H1 (cell line): ENCODE measurements around the gene VEPH1. TPM values are rescaled to one million over a fixed set of nuclear protein-coding genes. Genes with fewer than 3 reads are reported as not detected.

Experiments used
- CTCF ChIA-PET: fragments of 300-600 bp; sonication (Branson Sonifier 250); formaldehyde crosslinking; loops from one replicate; lab custom pipeline; 2021; ENCODE audit not compliant: partially characterized antibody; lab: Charles Lee
- POLR2A ChIA-PET: fragments of 300-600 bp; sonication (Branson Sonifier 250); formaldehyde crosslinking; loops from one replicate; lab custom pipeline; 2021; ENCODE audit warnings: inconsistent platforms; ENCODE audit not compliant: partially characterized antibody; lab: Charles Lee
- DNase-seq, 2 experiments: peaks; one replicate each; pipeline versions ENCODE4 v3.0.0 to v3.0.0-alpha.2; 2010 to 2022; ENCODE audit warnings: low spot score in 2 of 2, low read depth in 1 of 2, mixed read lengths in 1 of 2
- FAIRE-seq: peaks from 2 replicates; lab custom pipeline; 2011; peaks lifted over from hg19 to GRCh38; lab: Jason Lieb, UNC
- H2AFZ ChIP-seq: 2 replicates; pipeline ENCODE4 v1.8.1; 2012; ENCODE audit warnings: low read length, inconsistent platforms
- H2AK5ac ChIP-seq: 2 replicates; pipeline ENCODE4 v1.6.1; 2013; ENCODE audit warnings: low read depth, low read length
- H2BK120ac ChIP-seq: replicated peaks from 2 replicates; pipeline ENCODE3; 2013; ENCODE audit warnings: low read depth, low read length, inconsistent platforms
- H2BK12ac ChIP-seq: 2 replicates; pipeline ENCODE4 v1.6.1; 2013; ENCODE audit warnings: low read depth, low read length
- H2BK15ac ChIP-seq: 2 replicates; pipeline ENCODE4 v1.6.1; 2013; ENCODE audit warnings: low read length
- H2BK20ac ChIP-seq: 2 replicates; pipeline ENCODE4 v1.6.1; 2013; ENCODE audit warnings: low read length
- H2BK5ac ChIP-seq: 2 replicates; pipeline ENCODE4 v1.6.1; 2013; ENCODE audit warnings: low read depth, low read length
- H3K14ac ChIP-seq: 2 replicates; pipeline ENCODE4 v1.6.1; 2013; ENCODE audit warnings: inconsistent platforms; ENCODE audit not compliant: insufficient read length
- H3K18ac ChIP-seq: 2 replicates; pipeline ENCODE4 v1.6.1; 2013; ENCODE audit warnings: low read length; ENCODE audit errors: extremely low read depth
- H3K23ac ChIP-seq: 2 replicates; pipeline ENCODE4 v1.6.1; 2013; ENCODE audit warnings: inconsistent platforms; ENCODE audit not compliant: insufficient read length
- H3K23me2 ChIP-seq: 2 replicates; pipeline ENCODE4 v1.6.1; 2013; ENCODE audit warnings: low read depth, low read length
- H3K27ac ChIP-seq: 2 replicates; pipeline ENCODE4 v1.6.1; 2011; ENCODE audit warnings: low read depth, low read length, inconsistent platforms
- H3K27me3 ChIP-seq, 4 experiments: replicated peaks in 1 of 4; 1 replicate in 1 of 4; 2 replicates in 3 of 4; pipeline versions ENCODE4 v1.6.1 to v1.8.1; 2011 to 2013; ENCODE audit warnings: low read length in 3 of 4, mild to moderate bottlenecking in 3 of 4, inconsistent platforms in 2 of 4, mixed read lengths in 2 of 4, moderate library complexity in 1 of 4; ENCODE audit not compliant: control insufficient read depth in 3 of 4, insufficient read depth in 3 of 4; ENCODE audit errors: extremely low read depth in 1 of 4
- H3K36me3 ChIP-seq, 4 experiments: 2 replicates each; pipeline versions ENCODE4 v1.6.1 to v1.8.1; 2011 to 2013; ENCODE audit warnings: mild to moderate bottlenecking in 4 of 4, low read length in 3 of 4, moderate library complexity in 2 of 4, control low read depth in 1 of 4, inconsistent platforms in 1 of 4; ENCODE audit not compliant: insufficient read depth in 4 of 4, control insufficient read depth in 2 of 4
- H3K4ac ChIP-seq: replicated peaks from 2 replicates; pipeline ENCODE3; 2013; ENCODE audit warnings: low read length, low read depth, mixed read lengths, inconsistent platforms; ENCODE audit not compliant: insufficient read length
- H3K4me1 ChIP-seq, 4 experiments: replicated peaks in 1 of 4; 1 replicate in 1 of 4; 2 replicates in 3 of 4; pipeline versions ENCODE4 v1.6.1 to v1.8.1; 2011 to 2013; ENCODE audit warnings: low read length in 3 of 4, inconsistent platforms in 2 of 4, mixed read lengths in 1 of 4; ENCODE audit not compliant: insufficient read depth in 4 of 4, control insufficient read depth in 3 of 4
- H3K4me2 ChIP-seq, 2 experiments: 2 replicates each; pipeline versions ENCODE4 v1.6.1 to v1.8.1; 2011 to 2013; ENCODE audit warnings: low read depth in 2 of 2, low read length in 2 of 2, control low read depth in 1 of 2, inconsistent platforms in 1 of 2, mild to moderate bottlenecking in 1 of 2; ENCODE audit not compliant: insufficient read depth in 1 of 2
- H3K4me3 ChIP-seq, 4 experiments: fragments of 200-600, 300-600 bp in 1 of 4; sonication (generic), shearing (Covaris generic), sonication (Bioruptor Twin) in 1 of 4; 2 replicates each; pipeline versions ENCODE4 v1.5.1 to v1.8.1; 2011 to 2016; ENCODE audit warnings: low read length in 4 of 4, low read depth in 3 of 4, control low read depth in 2 of 4, inconsistent platforms in 2 of 4, mild to moderate bottlenecking in 2 of 4, mixed read lengths in 1 of 4, moderate library complexity in 1 of 4; ENCODE audit not compliant: insufficient read depth in 2 of 4; ENCODE audit errors: extremely low read depth in 1 of 4
- H3K56ac ChIP-seq: replicated peaks from 2 replicates; pipeline ENCODE3; 2013; ENCODE audit warnings: low read depth, mild to moderate bottlenecking, mixed read lengths, low read length, inconsistent platforms; ENCODE audit not compliant: insufficient read length
- H3K79me1 ChIP-seq: 2 replicates; pipeline ENCODE4 v1.6.1; 2013; ENCODE audit warnings: low read depth, low read length, control low read depth
- H3K79me2 ChIP-seq, 2 experiments: 2 replicates each; pipeline versions ENCODE4 v1.6.1 to v1.8.1; 2012 to 2013; ENCODE audit warnings: low read length in 2 of 2, mild to moderate bottlenecking in 2 of 2, inconsistent platforms in 1 of 2; ENCODE audit not compliant: insufficient read depth in 2 of 2, control insufficient read depth in 1 of 2
- H3K9ac ChIP-seq, 4 experiments: replicated peaks in 1 of 4; 1 replicate in 1 of 4; 2 replicates in 3 of 4; pipeline versions ENCODE4 v1.6.1 to v1.8.1; 2011 to 2013; ENCODE audit warnings: low read depth in 3 of 4, low read length in 3 of 4, control low read depth in 2 of 4, mild to moderate bottlenecking in 2 of 4, moderate library complexity in 2 of 4, inconsistent platforms in 1 of 4; ENCODE audit errors: extremely low read depth in 1 of 4
- H3K9me3 ChIP-seq, 2 experiments: 2 replicates each; pipeline versions ENCODE4 v1.6.1 to v1.8.1; 2012 to 2013; ENCODE audit warnings: mild to moderate bottlenecking in 2 of 2, moderate library complexity in 2 of 2, control low read depth in 1 of 2, inconsistent platforms in 1 of 2, low read depth in 1 of 2, low read length in 1 of 2, mixed read lengths in 1 of 2; ENCODE audit not compliant: insufficient read depth in 2 of 2
- H4K20me1 ChIP-seq, 2 experiments: replicated peaks in 1 of 2; 2 replicates each; pipeline versions ENCODE3 to v1.8.1; 2011 to 2013; ENCODE audit warnings: inconsistent platforms in 2 of 2, low read length in 2 of 2, mild to moderate bottlenecking in 1 of 2; ENCODE audit not compliant: insufficient read depth in 2 of 2, control insufficient read depth in 1 of 2
- H4K5ac ChIP-seq: 2 replicates; pipeline ENCODE4 v1.6.1; 2013; ENCODE audit warnings: low read length, low read depth, mixed read lengths, inconsistent platforms; ENCODE audit not compliant: insufficient read length
- H4K8ac ChIP-seq: 2 replicates; pipeline ENCODE4 v1.8.0; 2013; ENCODE audit warnings: mild to moderate bottlenecking, moderate library complexity, low read length, inconsistent platforms; ENCODE audit not compliant: insufficient read depth; ENCODE audit errors: extremely low read depth
- H4K91ac ChIP-seq: replicated peaks from 2 replicates; pipeline ENCODE3; 2013; ENCODE audit warnings: low read length, mixed read lengths, inconsistent platforms; ENCODE audit not compliant: insufficient read length
- ATF2 ChIP-seq: IDR thresholded peaks from 2 replicates; pipeline ENCODE4 v1.6.1; 2012; ENCODE audit warnings: low read length, inconsistent platforms
- BCL11A ChIP-seq, 2 experiments: IDR thresholded peaks; one replicate each; pipeline ENCODE4 v1.6.1; 2011; ENCODE audit warnings: low read depth in 2 of 2, low read length in 2 of 2, mild to moderate bottlenecking in 2 of 2
- CBX8 ChIP-seq: fragments of 300-800, 300-1000 bp; sonication (generic); IDR thresholded peaks from 2 replicates; pipeline ENCODE4 v1.7.1; 2016; ENCODE audit warnings: low read depth, low read length, borderline replicate concordance
- JUN ChIP-seq: IDR thresholded peaks from 2 replicates; pipeline ENCODE4 v1.6.1; 2011; ENCODE audit warnings: low read depth, mild to moderate bottlenecking, improper control_type of control experiment, low read length
- MAFK ChIP-seq: IDR thresholded peaks from 2 replicates; pipeline ENCODE4 v1.6.1; 2012; ENCODE audit warnings: low read depth, mild to moderate bottlenecking, improper control_type of control experiment, low read length
- NANOG ChIP-seq: IDR thresholded peaks from 2 replicates; pipeline ENCODE4 v1.6.1; 2011; ENCODE audit warnings: low read length, low read depth, mild to moderate bottlenecking, inconsistent platforms; ENCODE audit not compliant: insufficient read depth, poor library complexity, severe bottlenecking
- NRF1 ChIP-seq: IDR thresholded peaks from 2 replicates; pipeline ENCODE4 v1.6.1; 2011; ENCODE audit warnings: mild to moderate bottlenecking, low read depth, low read length, improper control_type of control experiment
- RFX5 ChIP-seq: IDR thresholded peaks from 2 replicates; pipeline ENCODE4 v1.6.1; 2011; ENCODE audit warnings: low read depth, low read length, improper control_type of control experiment, borderline replicate concordance
- RXRA ChIP-seq: IDR thresholded peaks from 2 replicates; pipeline ENCODE4 v1.6.1; 2011; ENCODE audit warnings: low read depth, mild to moderate bottlenecking, low read length, moderate library complexity; ENCODE audit not compliant: insufficient read depth
- SIRT6 ChIP-seq: IDR thresholded peaks from one replicate; pipeline ENCODE4 v1.7.1; 2012; ENCODE audit warnings: low read length, inconsistent platforms
- SP4 ChIP-seq: IDR thresholded peaks from 2 replicates; pipeline ENCODE4 v1.6.1; 2012; ENCODE audit warnings: low read length, inconsistent platforms
- SUZ12 ChIP-seq: fragments of 200-600 bp; sonication (generic); IDR thresholded peaks from 2 replicates; pipeline ENCODE4 v1.6.1; 2012; ENCODE audit warnings: mild to moderate bottlenecking, inconsistent platforms, low read length, moderate library complexity, mixed read lengths
- ZNF274 ChIP-seq: IDR thresholded peaks from 2 replicates; pipeline ENCODE4 v1.7.0; 2012; ENCODE audit warnings: low read length, borderline replicate concordance; ENCODE audit errors: extremely low read depth
- WGBS, 2 experiments: shearing (Covaris generic) in 1 of 2; methylation state at CpG; one replicate each; pipeline versions ENCODE4 v1.1.6 to v1.1.7; 2013 to 2015; ENCODE audit warnings: low lambda C conversion rate in 2 of 2, mixed read lengths in 2 of 2, inconsistent platforms in 1 of 2, low coverage in 1 of 2, missing lambda C conversion rate in 1 of 2; ENCODE audit not compliant: insufficient replicate concordance in 2 of 2, insufficient coverage in 1 of 2, insufficient read length in 1 of 2; ENCODE audit errors: extremely low coverage in 1 of 2, missing lambda C conversion rate in 1 of 2; 5-methylcytosine and 5-hydroxymethylcytosine counted together
- polyA plus RNA-seq, 7 experiments: library from polyadenylated mRNA; depleted of rRNA in 3 of 7; stranded (reverse) in 5 of 7; unstranded in 2 of 7; fragments of >200 nt in 5 of 7; fragments of 200-250 nt in 2 of 7; gene quantifications; 1 replicate in 5 of 7; 2 replicates in 1 of 7; 4 replicates in 1 of 7; pipeline versions ENCODE4 v1.2.1 to v1.2.3, GENCODE V29; 2011 to 2013; ENCODE audit warnings: missing spikeins in 2 of 7, mixed read lengths in 2 of 7
- total RNA-seq: library from RNA; stranded (reverse); fragmentation: NEBNext Ultra II Directional; extraction: Animal tissue kit (Norgen Biotek cat#: 25700); gene quantifications from 2 replicates; pipeline ENCODE4 v1.2.1, GENCODE V29; 2021

VEPH1 gene
- total and polyA plus RNA-seq, 2 of the 8 experiments (the other 6 are each of a cell fraction or from before 2014, with no cell fraction given), result 12.0 to 18.3 TPM

- no peak overlapping the region for H4K5ac ChIP-seq
- POLR2A ChIA-PET, result no interaction called here
- H2BK20ac ChIP-seq, result no peak overlapping the region
- no peaks in the 10 kb centered on the region for H3K79me2 ChIP-seq
- no peak overlapping the region for H2BK12ac ChIP-seq
- H3K79me1 ChIP-seq, result no peaks in the 10 kb centered on the region
- no peak overlapping the region for H3K56ac ChIP-seq
- no peak overlapping the region for H3K4me3 ChIP-seq
- no peaks in the 10 kb centered on the region for H3K4me1 ChIP-seq
- H3K23me2 ChIP-seq, result no peaks in the 10 kb centered on the region
- no peak overlapping the region for H3K4ac ChIP-seq
- H4K91ac ChIP-seq, result no peak overlapping the region
- no peak overlapping the region for H3K23ac ChIP-seq
- no peaks in the 10 kb centered on the region for H3K9me3 ChIP-seq
- WGBS, 2 experiments, result 100% methylated on average over 2 of the region's 2 CpGs; no CpG with 5 or more reads in 1 of the 2 experiments
- FAIRE-seq, result no peak
- no peaks in the 10 kb centered on the region for H4K20me1 ChIP-seq
- H2BK120ac ChIP-seq, result no peak overlapping the region
- no peak overlapping the region for H3K4me2 ChIP-seq
- no peak overlapping the region for H2BK5ac ChIP-seq
- H3K27me3 ChIP-seq, result no peaks in the 10 kb centered on the region
- H3K27ac ChIP-seq, result no peak overlapping the region
- H2AFZ ChIP-seq, result no peak overlapping the region
- DNase-seq, result no peak
- H2BK15ac ChIP-seq, result no peak overlapping the region
- no peak overlapping the region for H3K14ac ChIP-seq
- no peaks in the 10 kb centered on the region for H3K36me3 ChIP-seq
- no peak overlapping the region for H3K9ac ChIP-seq
- H3K18ac ChIP-seq, result no peak overlapping the region
- CTCF ChIA-PET, result interaction anchor here (1.3 to 1.9 kb wide), 2 partner anchors 70 to 115 kb away, joined by 3 to 5 read pairs; no protein-coding TSS in a partner anchor
- H4K8ac ChIP-seq, result no peak overlapping the region
- H2AK5ac ChIP-seq, result no peak overlapping the region
- TF ChIP-seq SUZ12, result no peak
- no peak for TF ChIP-seq ZNF274
- TF ChIP-seq RFX5, result no peak
- no peak for TF ChIP-seq RXRA
- TF ChIP-seq BCL11A (IDR thresholded peaks at IDR 0.05; ENCODE audit: low read depth in 2 of 2, low read length in 2 of 2), result no peak
- TF ChIP-seq NRF1, result no peak
- no peak for TF ChIP-seq SIRT6
- TF ChIP-seq SP4, result no peak
- TF ChIP-seq MAFK, result no peak
- no peak for TF ChIP-seq ATF2
- no peak for TF ChIP-seq CBX8
- TF ChIP-seq JUN, result no peak
- no peak for TF ChIP-seq NANOG
Measured at GRCh38 chr3:157417247-157417646, 86.0 kb downstream of the VEPH1 start.
